ENCODE results near the gene ARL2.
"Not testable (repeated sequence)": the region's sequence is repeated elsewhere in the genome, so short reads cannot be mapped to it uniquely, and the experiment has no call there.

ARL2 gene

GRCh38 chr11:65013888-65014725 lies at the start of gene ARL2:
TSS of gene ARL2 (plus strand) at chr11:65014160. CDS start at chr11:65014208, 48 bp downstream.
- peak within 1 kb of the TSS; percentile 66 for H3K4me3 ChIP-seq (ENCODE audit: low read depth, low read length)

DNA sequence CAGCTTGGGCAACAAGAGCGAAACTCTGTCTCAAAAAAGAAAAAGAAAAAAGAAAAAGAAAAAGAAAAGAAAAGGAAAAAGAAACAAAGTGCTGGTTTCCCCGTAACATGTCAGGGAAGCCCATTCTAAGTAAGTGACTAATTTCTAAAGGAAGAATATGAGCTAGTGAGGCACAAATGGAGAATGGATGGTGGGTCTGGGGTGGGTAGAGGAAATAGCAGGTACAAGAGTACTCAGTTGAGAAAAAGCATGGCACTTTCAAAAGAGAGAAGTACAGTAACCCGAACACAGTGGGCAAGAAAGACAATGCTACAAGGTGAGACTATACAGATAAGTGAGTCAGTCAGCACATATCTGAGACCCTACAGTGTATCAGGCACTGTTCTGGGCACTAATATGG lies 46.6 kb upstream of the ARL2 start:
- H3K4me3 ChIP-seq (ENCODE audit: low read depth, low read length), result no peak overlapping the region

DNA sequence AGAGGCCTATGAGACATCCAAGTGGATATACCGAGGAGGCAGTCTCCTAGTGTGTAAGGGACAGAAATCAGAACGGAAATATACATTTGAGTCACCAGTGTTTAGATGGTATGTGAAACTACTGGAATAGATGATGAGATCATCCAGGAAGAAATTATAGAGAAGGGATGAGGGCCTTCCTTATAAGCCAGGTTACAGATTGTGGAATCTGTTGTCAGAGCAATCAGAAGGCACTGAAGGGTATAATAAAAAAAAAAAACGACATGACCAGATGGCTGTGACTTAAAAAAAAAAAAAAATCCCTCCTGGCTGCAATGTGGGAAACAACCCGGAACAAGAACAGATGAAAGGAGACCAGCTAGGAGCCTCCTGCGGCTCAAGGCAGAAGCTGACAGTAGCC lies 44.8 kb upstream of the ARL2 start:
- no peak overlapping the region for H3K4me3 ChIP-seq (ENCODE audit: low read depth, low read length)

DNA sequence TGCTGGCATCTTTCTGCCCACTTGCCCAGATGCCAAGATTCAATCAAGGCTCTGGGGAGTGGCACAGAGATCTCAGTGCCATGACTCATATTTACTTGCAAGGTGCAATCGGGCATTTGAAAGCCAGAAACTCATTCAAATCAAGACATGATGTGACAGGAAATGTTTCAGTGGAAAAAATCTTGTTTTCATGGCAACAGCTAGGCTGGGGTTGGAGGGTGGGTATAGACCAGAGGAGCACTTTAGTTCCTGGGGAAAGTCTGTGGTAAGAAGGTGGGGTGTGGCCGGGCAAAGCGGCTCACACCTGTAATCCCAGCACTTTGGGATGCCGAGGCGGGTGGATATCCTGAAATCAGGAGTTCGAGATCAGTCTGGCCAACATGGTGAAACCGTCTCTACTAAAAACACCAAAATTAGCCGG lies 43.2 kb upstream of the ARL2 start:
- H3K4me3 ChIP-seq (ENCODE audit: low read depth, low read length), result no peak overlapping the region

- no peak within 1 kb of the TSS for H3K4me3 ChIP-seq (ENCODE audit: low read depth, low read length)
These were observed 42.3 kb upstream of the ARL2 start, which contains the start of gene MAJIN for GRCh38 chr11:64971421-64972233. TSS of gene MAJIN (minus strand) at chr11:64972108. CDS start at chr11:64959405, 12,703 bp downstream.

- no peak overlapping the region for H3K4me3 ChIP-seq (ENCODE audit: low read depth, low read length)
These were observed 39.8 kb upstream of the ARL2 start for GRCh38 chr11:64974124-64974523.

DNA sequence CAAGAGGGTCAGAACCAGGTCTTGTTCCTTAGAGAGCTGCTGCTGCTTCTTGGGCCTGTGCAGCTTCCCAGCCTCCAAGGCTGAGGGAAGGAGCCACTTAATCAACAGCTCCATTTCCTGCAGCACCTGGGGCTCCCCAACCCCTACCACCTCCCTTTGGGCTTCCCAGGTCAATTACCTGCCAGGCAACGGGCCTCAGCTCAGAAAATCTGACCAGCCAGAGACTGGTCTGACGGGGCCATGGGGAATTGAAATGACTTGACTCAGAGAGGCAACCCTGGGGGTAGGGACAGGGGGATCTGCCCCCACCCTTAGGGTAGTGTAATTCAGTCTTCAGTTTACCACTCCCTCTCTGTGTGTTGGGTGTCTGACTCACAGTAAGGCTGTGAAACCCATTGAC lies 37.3 kb upstream of the ARL2 start:
- no peak overlapping the region for H3K4me3 ChIP-seq (ENCODE audit: low read depth, low read length)

GRCh38 chr11:64983339-64983738 lies 30.6 kb upstream of the ARL2 start:
- not testable (repeated sequence) for H3K4me3 ChIP-seq (ENCODE audit: low read depth, low read length)

DNA sequence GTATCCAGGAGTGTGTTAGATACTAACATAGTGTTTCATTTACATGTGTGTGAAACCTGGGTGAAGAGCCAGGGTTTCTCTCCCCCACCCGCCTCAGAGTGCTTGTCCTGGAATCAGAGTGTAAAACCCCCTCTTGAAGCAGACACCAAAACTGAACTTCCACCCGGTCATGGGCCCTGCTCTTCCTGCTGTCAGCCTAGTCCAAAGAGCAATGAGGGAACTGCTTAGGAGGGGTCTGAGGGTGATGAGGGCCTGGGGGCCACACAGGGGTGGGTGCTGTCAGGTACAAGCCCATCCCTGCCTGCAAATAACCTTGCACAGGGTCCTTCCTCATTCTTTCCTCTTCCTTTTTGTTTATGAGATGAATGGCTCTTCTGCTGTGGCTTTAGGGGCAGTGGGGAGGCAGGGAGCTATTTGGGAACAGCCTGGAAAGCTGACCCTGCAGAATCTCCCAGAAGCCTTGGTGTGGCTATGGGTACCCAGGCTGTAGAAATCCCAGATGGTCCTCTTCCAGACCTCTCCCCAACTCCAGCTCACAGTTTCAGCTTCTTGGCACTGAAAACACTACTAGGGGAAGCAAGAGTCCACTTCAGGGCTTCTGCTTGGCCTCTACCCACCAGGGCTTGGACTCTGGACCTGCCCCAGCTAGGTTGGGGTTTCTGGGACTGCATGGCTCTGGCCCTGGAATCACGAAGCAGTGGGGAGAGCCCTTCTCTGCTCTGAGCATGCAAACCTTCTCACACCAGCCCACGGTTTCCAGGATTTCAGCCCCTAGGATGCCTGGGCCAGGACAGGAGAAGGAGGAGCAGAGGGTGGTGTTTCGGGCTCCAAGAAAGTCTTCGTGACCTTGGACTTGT lies 25.7 kb upstream of the ARL2 start:
- no peak overlapping the region for H3K4me3 ChIP-seq (ENCODE audit: low read depth, low read length)

- no peak overlapping the region for H3K4me3 ChIP-seq (ENCODE audit: low read depth, low read length)
These were observed 24.5 kb upstream of the ARL2 start for GRCh38 chr11:64989416-64989815.

DNA sequence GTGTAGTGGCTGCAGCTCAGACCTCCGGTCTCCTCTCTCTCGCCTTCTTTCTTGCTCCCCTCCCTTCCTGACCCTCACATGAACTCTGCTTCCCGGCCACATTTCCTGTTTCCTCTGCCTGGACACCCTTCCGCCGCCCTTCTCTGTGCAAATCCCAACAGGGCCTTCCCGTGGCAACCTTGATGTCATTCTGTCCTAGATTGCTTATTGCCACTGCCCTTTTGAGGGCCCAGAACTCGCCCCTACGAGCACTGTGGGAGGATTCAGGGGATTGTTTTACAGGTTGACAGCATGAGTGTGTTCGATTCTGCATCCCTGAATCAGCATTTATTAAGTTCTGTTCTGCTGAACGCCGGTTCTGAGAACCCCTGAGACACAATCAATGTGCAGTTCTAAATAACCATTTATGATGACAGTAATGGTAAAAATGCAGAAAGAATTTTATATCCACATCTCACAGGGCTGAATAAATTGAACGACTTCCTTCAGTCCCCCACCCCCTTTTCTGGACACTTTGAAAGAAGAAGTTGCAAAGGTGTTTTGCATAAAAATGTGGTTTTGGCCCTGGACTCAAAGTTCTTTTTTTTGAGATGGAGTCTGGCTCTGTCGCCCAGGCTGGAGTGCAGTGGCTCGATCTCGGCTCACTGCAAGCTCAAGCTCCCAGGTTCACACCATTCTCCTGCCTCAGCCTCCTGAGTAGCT lies 23.6 kb upstream of the ARL2 start:
- H3K4me3 ChIP-seq (ENCODE audit: low read depth, low read length), result no peak overlapping the region

DNA sequence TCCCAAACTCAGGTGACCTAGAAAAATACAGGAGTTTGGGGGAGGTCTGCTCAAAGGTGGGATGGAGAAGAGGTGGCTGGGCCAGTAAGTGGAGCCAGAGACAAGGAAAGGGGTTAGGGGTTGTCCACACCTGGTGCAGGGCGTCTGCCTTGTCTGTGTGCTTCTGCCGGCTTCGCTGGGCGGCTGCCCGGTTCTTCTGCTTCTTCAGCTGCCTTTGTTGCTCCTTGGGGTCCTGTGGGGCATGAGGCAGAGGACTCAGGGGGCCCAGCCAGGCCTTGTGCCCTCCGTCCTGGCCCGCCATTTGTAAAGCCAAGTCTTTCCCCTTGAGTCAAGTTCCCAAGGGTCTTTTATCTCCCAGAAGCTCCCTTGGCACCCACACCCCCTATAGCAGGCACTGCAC lies 19.6 kb upstream of the ARL2 start:
- H3K4me3 ChIP-seq (ENCODE audit: low read depth, low read length), result no peak overlapping the region

DNA sequence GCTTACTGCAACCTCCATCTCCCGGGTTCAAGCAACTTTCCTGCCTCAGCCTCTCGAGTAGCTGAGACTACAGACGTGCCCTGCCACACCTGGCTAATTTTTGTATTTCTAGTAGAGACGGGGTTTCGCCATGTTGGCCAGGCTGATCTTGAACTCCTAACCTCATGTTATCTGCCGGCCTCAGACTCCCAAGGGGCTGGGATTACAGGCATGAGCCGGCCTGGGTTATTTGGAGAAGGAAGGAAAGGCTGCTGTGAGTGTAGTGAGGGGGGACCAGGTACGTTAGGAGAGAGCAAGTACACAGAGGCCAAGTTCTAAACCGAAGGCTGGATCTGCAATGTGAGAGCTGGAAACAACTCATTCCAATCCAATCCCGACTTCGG lies 17.6 kb upstream of the ARL2 start:
- H3K4me3 ChIP-seq (ENCODE audit: low read depth, low read length), result no peak overlapping the region

GRCh38 chr11:64996710-64997380 lies 17.1 kb upstream of the ARL2 start, which contains the start of gene BATF2:
TSS of gene BATF2 (minus strand) at chr11:64996971. CDS start at chr11:64996914, 57 bp downstream.
- H3K4me3 ChIP-seq (ENCODE audit: low read depth, low read length), result no peak within 1 kb of the TSS

DNA sequence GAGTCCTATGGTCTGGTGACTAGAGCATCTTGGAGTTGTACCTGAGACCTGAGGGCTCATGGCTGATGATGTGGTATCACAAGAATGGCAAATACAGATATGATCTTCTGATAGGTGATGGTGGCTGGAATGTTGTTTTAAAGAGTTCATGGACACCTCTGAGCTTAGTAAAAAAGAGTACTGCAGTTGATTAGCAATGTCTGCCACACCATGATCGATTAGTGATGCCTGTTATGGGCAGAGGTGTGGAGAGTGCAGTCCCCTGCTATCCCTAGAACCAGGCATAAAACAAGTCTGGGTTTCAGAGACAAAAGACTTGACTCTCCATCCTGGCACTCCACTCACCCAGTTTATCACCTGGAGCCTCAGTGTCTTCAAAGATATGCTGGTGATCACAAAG lies 15.8 kb upstream of the ARL2 start:
- no peak overlapping the region for H3K4me3 ChIP-seq (ENCODE audit: low read depth, low read length)

DNA sequence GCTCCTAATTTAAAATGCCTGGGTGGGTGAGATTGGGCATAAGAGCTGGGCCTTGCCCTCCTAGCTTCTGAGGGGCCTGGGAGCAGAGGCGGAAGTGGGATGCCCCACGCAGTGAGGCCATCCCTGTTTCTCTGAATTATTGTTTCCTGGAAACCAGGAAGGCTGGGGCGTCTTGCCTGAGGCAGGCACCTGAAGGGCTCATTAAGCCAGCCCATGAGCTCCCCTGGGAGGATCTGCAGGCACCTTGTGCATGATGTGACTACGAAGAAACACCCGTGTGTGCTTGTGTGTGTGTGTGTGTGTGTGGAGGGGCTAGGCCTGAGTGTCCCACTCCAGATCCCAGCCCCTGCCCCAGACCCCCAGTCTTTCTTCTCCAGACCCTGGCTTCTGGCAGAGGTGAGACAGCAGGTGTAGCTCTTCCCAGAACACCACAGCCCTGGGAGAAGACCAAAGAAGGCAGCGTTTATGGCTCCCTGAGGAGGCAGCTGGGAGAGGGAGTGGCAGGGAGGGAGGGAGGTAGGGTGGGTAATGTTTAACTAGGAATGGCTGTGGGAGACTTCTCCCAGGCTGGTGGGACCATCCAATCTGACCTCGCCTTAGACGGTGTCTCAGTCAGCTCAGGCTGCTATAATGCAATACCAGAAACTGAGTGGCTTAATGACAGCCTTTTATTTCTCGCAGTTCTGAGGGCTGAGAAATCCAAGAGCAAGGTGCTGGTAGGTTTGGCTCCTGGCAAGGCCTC lies 15.1 kb upstream of the ARL2 start:
- H3K4me3 ChIP-seq (ENCODE audit: low read depth, low read length), result no peak overlapping the region

DNA sequence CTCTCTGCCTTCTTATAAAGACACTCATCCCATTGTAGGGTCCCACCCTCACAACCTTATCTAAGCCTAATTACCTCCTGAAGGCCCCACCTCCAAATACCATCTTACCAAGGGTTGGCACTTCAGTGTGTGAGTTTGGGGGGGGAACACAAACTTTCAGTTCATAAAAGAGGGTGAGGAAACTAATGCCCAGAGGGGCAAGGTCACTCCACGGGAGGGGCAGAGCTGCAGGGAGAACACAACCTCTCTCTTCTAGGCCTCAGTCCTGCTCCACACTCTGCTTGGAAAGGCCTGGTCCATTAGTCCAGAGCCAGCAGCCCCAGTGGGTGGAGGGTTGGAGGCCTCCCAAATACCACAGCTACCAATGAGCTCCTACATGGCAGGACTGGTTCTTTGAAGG lies 14.5 kb upstream of the ARL2 start:
- no peak overlapping the region for H3K4me3 ChIP-seq (ENCODE audit: low read depth, low read length)

GRCh38 chr11:65002706-65003105 lies 11.3 kb upstream of the ARL2 start:
- H3K4me3 ChIP-seq (ENCODE audit: low read depth, low read length), result no peak overlapping the region

DNA sequence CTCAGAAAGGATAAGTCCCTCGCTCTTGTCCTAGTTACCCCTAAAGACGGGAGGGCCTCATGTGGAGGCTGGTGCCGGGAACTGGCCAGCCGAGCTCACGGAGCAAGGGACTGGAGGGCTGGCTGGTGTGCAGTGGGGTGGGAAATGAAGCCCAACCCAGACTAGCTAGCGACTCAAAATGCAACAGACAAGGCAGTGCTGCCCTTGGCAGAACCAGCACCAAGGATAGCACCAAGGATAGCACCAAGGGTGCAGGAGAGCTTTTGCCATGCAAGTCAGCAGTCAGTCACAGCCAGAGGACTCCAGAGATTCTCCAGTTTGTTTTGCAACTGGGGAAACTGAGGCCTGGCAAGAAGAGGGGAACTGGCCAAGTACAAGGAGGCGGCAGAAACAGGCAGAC lies 10.7 kb upstream of the ARL2 start:
- H3K4me3 ChIP-seq (ENCODE audit: low read depth, low read length), result no peak overlapping the region

All from iPS-11a (cell line).